ENCODE data around the gene TUB. TPM values are rescaled to one million over a fixed set of nuclear protein-coding genes. Genes with fewer than 3 reads are reported as not detected.

TUB gene
- total RNA-seq, 1 donor from 2014 or later, result 13.5 TPM

GRCh38 chr11:8138526-8138925 lies 57.5 kb downstream of the TUB start:
- no peak overlapping the region for H3K27ac ChIP-seq
- intact Hi-C loops (cut with DNase I), result no loop called here

DNA sequence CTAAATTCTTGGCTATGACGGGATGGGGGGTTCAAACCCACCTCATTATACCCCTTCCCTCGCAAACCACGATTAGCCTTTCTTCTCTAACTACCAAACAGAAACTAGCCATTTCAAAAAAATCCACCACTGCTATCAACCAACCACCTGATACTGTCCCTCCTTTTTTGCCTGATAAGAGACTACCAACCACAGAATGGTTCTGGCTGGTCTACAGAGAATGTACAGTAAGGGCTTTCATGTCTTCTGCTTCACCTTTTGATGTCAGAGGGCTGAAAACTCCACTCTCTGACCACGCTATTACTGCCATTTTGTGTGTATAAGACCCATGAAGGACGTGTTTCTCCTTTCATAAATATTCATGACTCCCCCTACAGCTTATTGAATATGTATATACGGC lies 68.7 kb downstream of the TUB start:
- no peak for DNase-seq (ENCODE audit: extremely low spot score in 2 of 2)

More at GRCh38 chr11:8138526-8138925, 57.5 kb downstream of the TUB start:
- no peak overlapping the region for H3K4me3 ChIP-seq
- DNase-seq (ENCODE audit: extremely low spot score in 2 of 2), result no peak
- H3K36me3 ChIP-seq, result no peaks in the 10 kb centered on the region
- H3K9me3 ChIP-seq, result no peaks in the 10 kb centered on the region
- TF ChIP-seq POLR2A (IDR thresholded peaks at IDR 0.05) (no peak), POLR2AphosphoS5 (IDR thresholded peaks at IDR 0.05; ENCODE audit: insufficient read depth in 1 of 2, low read depth in 1 of 2) (no peak)
- no peaks in the 10 kb centered on the region for H3K27me3 ChIP-seq
- no peaks in the 10 kb centered on the region for H3K4me1 ChIP-seq

More for the DNA sequence above, 68.7 kb downstream of the TUB start:
- intact Hi-C loops (cut with DNase I), result no loop called here
- H3K4me1 ChIP-seq, result no peaks in the 10 kb centered on the region
- H3K27ac ChIP-seq, result no peak overlapping the region
- no peaks in the 10 kb centered on the region for H3K9me3 ChIP-seq
- H3K4me3 ChIP-seq, result no peak overlapping the region
- no peak for TF ChIP-seq POLR2AphosphoS5 (IDR thresholded peaks at IDR 0.05; ENCODE audit: insufficient read depth in 1 of 2, low read depth in 1 of 2)
- TF ChIP-seq POLR2A (IDR thresholded peaks at IDR 0.05), result no peak
- TF ChIP-seq CTCF (IDR thresholded peaks at IDR 0.05), result no peak
- no peaks in the 10 kb centered on the region for H3K36me3 ChIP-seq
- H3K27me3 ChIP-seq, result no peaks in the 10 kb centered on the region

Other genes with a start within 250 kb of the TUB start
- not detected for gene OR10A6, start 149.9 kb upstream of the TUB start, total RNA-seq
- not detected for gene OR10A3, start 139.5 kb upstream of the TUB start, total RNA-seq
- not detected for gene NLRP10, start 115.8 kb upstream of the TUB start, total RNA-seq
- 336 TPM for gene EIF3F, start 93.9 kb upstream of the TUB start, total RNA-seq
- gene RIC3, start 87.8 kb downstream of the TUB start, total RNA-seq, result 17.7 TPM
- not detected for gene LMO1, start 182.7 kb downstream of the TUB start, total RNA-seq